Skeletal muscle satellite cell (primary cell): Measurements from ENCODE around the gene ADD3.

Experiments
- H3K27me3 ChIP-seq: 2 replicates; pipeline ENCODE4 v1.7.0; 2013; ENCODE audit warnings: low read length; ENCODE audit not compliant: control insufficient read depth, insufficient read depth
- H3K36me3 ChIP-seq: 2 replicates; pipeline ENCODE4 v1.7.0; 2013; ENCODE audit warnings: mild to moderate bottlenecking, control low read depth, low read length; ENCODE audit not compliant: insufficient read depth
- H3K4me1 ChIP-seq: 2 replicates; pipeline ENCODE4 v1.7.0; 2013; ENCODE audit warnings: low read length; ENCODE audit not compliant: control insufficient read depth, insufficient read depth
- H3K4me2 ChIP-seq: 2 replicates; pipeline ENCODE4 v1.7.0; 2013; ENCODE audit warnings: mild to moderate bottlenecking, low read length
- H3K4me3 ChIP-seq: 2 replicates; pipeline ENCODE4 v1.7.0; 2013; ENCODE audit warnings: low read length
- H3K9ac ChIP-seq: 2 replicates; pipeline ENCODE4 v1.7.0; 2013; ENCODE audit warnings: mild to moderate bottlenecking, low read depth, low read length, moderate library complexity
- H3K9me3 ChIP-seq: replicated peaks from 2 replicates; pipeline ENCODE4 v1.7.0; 2013; ENCODE audit warnings: mild to moderate bottlenecking, control low read depth, low read length

The ADD3 gene

GRCh38 chr10:110059925-110060324 is 52.1 kb downstream of the ADD3 start:
- Histone ChIP-seq H3K4me2 (no peak overlapping the region), H3K9ac (no peak overlapping the region), H3K4me3 (no peak overlapping the region), H3K4me1 (peaks cover 27% of the 10 kb centered on the region), H3K27me3 (no peaks in the 10 kb centered on the region), H3K9me3 (no peaks in the 10 kb centered on the region), H3K36me3 (no peaks in the 10 kb centered on the region)

- Histone ChIP-seq H3K9me3 (no peaks in the 10 kb centered on the region), H3K9ac (no peak overlapping the region), H3K4me2 (no peak overlapping the region), H3K4me1 (peaks cover 18% of the 10 kb centered on the region), H3K36me3 (no peaks in the 10 kb centered on the region), H3K4me3 (no peak overlapping the region), H3K27me3 (no peaks in the 10 kb centered on the region)
These were observed 53.9 kb downstream of the ADD3 start for GRCh38 chr10:110061687-110062086.

GRCh38 chr10:110065269-110065668 is 57.5 kb downstream of the ADD3 start:
- Histone ChIP-seq H3K9ac (no peak overlapping the region), H3K27me3 (no peaks in the 10 kb centered on the region), H3K9me3 (no peaks in the 10 kb centered on the region), H3K36me3 (no peaks in the 10 kb centered on the region), H3K4me1 (peaks cover 19% of the 10 kb centered on the region), H3K4me2 (no peak overlapping the region), H3K4me3 (no peak overlapping the region)

- Histone ChIP-seq H3K4me1 (peaks cover 19% of the 10 kb centered on the region), H3K4me3 (no peak overlapping the region)
These were observed 60.4 kb downstream of the ADD3 start for GRCh38 chr10:110067960-110068770.

GRCh38 chr10:110068780-110069179 is 61.0 kb downstream of the ADD3 start:
- Histone ChIP-seq H3K9me3 (no peaks in the 10 kb centered on the region), H3K36me3 (no peaks in the 10 kb centered on the region), H3K4me3 (no peak overlapping the region), H3K9ac (no peak overlapping the region), H3K27me3 (no peaks in the 10 kb centered on the region), H3K4me2 (no peak overlapping the region), H3K4me1 (peaks cover 24% of the 10 kb centered on the region)

More at GRCh38 chr10:110067960-110068770, 60.4 kb downstream of the ADD3 start:
- Histone ChIP-seq H3K27me3 (no peaks in the 10 kb centered on the region), H3K9ac (no peak overlapping the region), H3K36me3 (no peaks in the 10 kb centered on the region), H3K9me3 (no peaks in the 10 kb centered on the region), H3K4me2 (peak overlapping the region; percentile 39)

- Histone ChIP-seq H3K4me3 (no peak overlapping the region), H3K9ac (no peak overlapping the region), H3K27me3 (no peaks in the 10 kb centered on the region), H3K4me2 (no peak overlapping the region), H3K4me1 (peaks cover 32% of the 10 kb centered on the region), H3K36me3 (no peaks in the 10 kb centered on the region), H3K9me3 (no peaks in the 10 kb centered on the region)
These were observed 61.8 kb downstream of the ADD3 start for GRCh38 chr10:110069502-110069982.

GRCh38 chr10:110073896-110074295 is 66.1 kb downstream of the ADD3 start:
- peak overlapping the region; percentile 1 for H3K4me2 ChIP-seq

GRCh38 chr10:110074298-110074697 is 66.5 kb downstream of the ADD3 start:
- Histone ChIP-seq H3K36me3 (no peaks in the 10 kb centered on the region), H3K4me1 (peaks cover 58% of the 10 kb centered on the region), H3K4me2 (peak overlapping the region; percentile 1), H3K27me3 (no peaks in the 10 kb centered on the region), H3K4me3 (no peak overlapping the region), H3K9ac (no peak overlapping the region), H3K9me3 (no peaks in the 10 kb centered on the region)

More at GRCh38 chr10:110073896-110074295, 66.1 kb downstream of the ADD3 start:
- Histone ChIP-seq H3K9me3 (no peaks in the 10 kb centered on the region), H3K9ac (no peak overlapping the region), H3K4me1 (peaks cover 60% of the 10 kb centered on the region), H3K4me3 (no peak overlapping the region), H3K27me3 (no peaks in the 10 kb centered on the region), H3K36me3 (no peaks in the 10 kb centered on the region)

GRCh38 chr10:110074758-110075671 is 67.2 kb downstream of the ADD3 start:
- peak overlapping the region; percentile 16 for H3K4me3 ChIP-seq
- no peaks in the 10 kb centered on the region for H3K27me3 ChIP-seq
- H3K4me1 ChIP-seq: peaks cover 52% of the 10 kb centered on the region
- H3K36me3 ChIP-seq: no peaks in the 10 kb centered on the region
- no peaks in the 10 kb centered on the region for H3K9me3 ChIP-seq
- H3K9ac ChIP-seq: peak overlapping the region; percentile 41
- H3K4me2 ChIP-seq: peak overlapping the region; percentile 74

GRCh38 chr10:110075686-110076085 is 67.9 kb downstream of the ADD3 start:
- Histone ChIP-seq H3K4me2 (peak overlapping the region; percentile 74), H3K9me3 (no peaks in the 10 kb centered on the region), H3K36me3 (no peaks in the 10 kb centered on the region), H3K4me1 (peaks cover 52% of the 10 kb centered on the region), H3K4me3 (peak overlapping the region; percentile 6), H3K9ac (peak overlapping the region; percentile 9), H3K27me3 (no peaks in the 10 kb centered on the region)

- H3K36me3 ChIP-seq: no peaks in the 10 kb centered on the region
- H3K9me3 ChIP-seq: no peaks in the 10 kb centered on the region
- peak overlapping the region; percentile 57 for H3K4me3 ChIP-seq
- H3K4me1 ChIP-seq: peaks cover 59% of the 10 kb centered on the region
- H3K9ac ChIP-seq: peak overlapping the region; percentile 66
- no peaks in the 10 kb centered on the region for H3K27me3 ChIP-seq
- H3K4me2 ChIP-seq: peak overlapping the region; percentile 74
These were observed 69.0 kb downstream of the ADD3 start for GRCh38 chr10:110076559-110077318.
